HG03520 (cell line): ENCODE results near the gene STYK1.

ENCODE experiments used
- ATAC-seq: cut with Tn5 transposase; IDR thresholded peaks from one replicate; pipeline ENCODE4 v1.9.1; 2021; ENCODE audit warnings: mild to moderate bottlenecking, moderate library complexity; ENCODE audit not compliant: unreplicated experiment

Gene STYK1

GRCh38 chr12:10673659-10674384, at the start of gene STYK1:
Gene STYK1 (minus strand): TSS chr12:10674052. CDS start chr12:10634618, 39,434 bp downstream.
- peak; percentile 57 for ATAC-seq

- ATAC-seq, result peak; percentile 33
Measured at GRCh38 chr12:10722905-10723746, 49.3 kb upstream of the STYK1 start, which contains the start of gene YBX3. Gene YBX3 (minus strand): TSS chr12:10723323. CDS start chr12:10723111, 212 bp downstream.

- ATAC-seq, result peak; percentile 33
Measured at GRCh38 chr12:10722502-10722904, 48.7 kb upstream of the STYK1 start.

- peak; percentile 36 for ATAC-seq
Measured at GRCh38 chr12:10721651-10722501, 48.0 kb upstream of the STYK1 start.

- ATAC-seq, result no peak
Measured at GRCh38 chr12:10720974-10721650, 47.3 kb upstream of the STYK1 start.

- no peak for ATAC-seq
Measured at GRCh38 chr12:10719482-10719881, 45.6 kb upstream of the STYK1 start.

GRCh38 chr12:10718279-10718821, 44.5 kb upstream of the STYK1 start:
- no peak for ATAC-seq

- no peak for ATAC-seq
Measured at GRCh38 chr12:10717410-10717809, 43.6 kb upstream of the STYK1 start.

GRCh38 chr12:10716704-10717315, 43.0 kb upstream of the STYK1 start:
- ATAC-seq, result no peak

- no peak for ATAC-seq
Measured at GRCh38 chr12:10716277-10716676, 42.4 kb upstream of the STYK1 start.

GRCh38 chr12:10715491-10715890, 41.6 kb upstream of the STYK1 start:
- no peak for ATAC-seq

GRCh38 chr12:10709808-10710207, 36.0 kb upstream of the STYK1 start:
- no peak for ATAC-seq

- ATAC-seq, result no peak
Measured at GRCh38 chr12:10708862-10709261, 35.0 kb upstream of the STYK1 start.

- ATAC-seq, result no peak
Measured at GRCh38 chr12:10705655-10706054, 31.8 kb upstream of the STYK1 start.

GRCh38 chr12:10701843-10702242, 28.0 kb upstream of the STYK1 start:
- no peak for ATAC-seq

GRCh38 chr12:10701131-10701681, 27.4 kb upstream of the STYK1 start:
- peak; percentile 71 for ATAC-seq

- no peak for ATAC-seq
Measured at GRCh38 chr12:10700581-10700980, 26.7 kb upstream of the STYK1 start.

GRCh38 chr12:10697862-10698261, 24.0 kb upstream of the STYK1 start:
- no peak for ATAC-seq

- no peak for ATAC-seq
Measured at GRCh38 chr12:10697156-10697555, 23.3 kb upstream of the STYK1 start.
